HepG2 (cell line): Measurements from ENCODE around the gene TUBB. TPM values are rescaled to one million over a fixed set of nuclear protein-coding genes. Genes with fewer than 3 reads are reported as not detected.

Experiments
- ADNP ChIP-seq: sonication (generic); formaldehyde crosslinking; IDR thresholded peaks from 2 replicates; pipeline ENCODE4 v1.4.0; 2020; ENCODE audit warnings: missing genetic modification reagents
- AHDC1 ChIP-seq: sonication (generic); formaldehyde crosslinking; IDR thresholded peaks from 2 replicates; pipeline ENCODE4 v1.5.1; 2020; ENCODE audit warnings: mild to moderate bottlenecking, missing genetic modification reagents, borderline replicate concordance
- CBX1 ChIP-seq: IDR thresholded peaks from one replicate; pipeline ENCODE4 v1.6.1; 2016; ENCODE audit warnings: antibody characterized with exemption, low read depth
- E2F1 ChIP-seq: sonication (generic); formaldehyde crosslinking; IDR thresholded peaks from 2 replicates; pipeline ENCODE4 v1.5.0; 2020; ENCODE audit warnings: missing genetic modification reagents
- PATZ1 ChIP-seq: sonication (generic); formaldehyde crosslinking; IDR thresholded peaks from 2 replicates; pipeline ENCODE4 v1.4.0; 2020; ENCODE audit warnings: missing genetic modification reagents
- SNAI1 ChIP-seq: sonication (generic); formaldehyde crosslinking; IDR thresholded peaks from 2 replicates; pipeline ENCODE4 v1.5.0; 2020; ENCODE audit warnings: mild to moderate bottlenecking, missing genetic modification reagents, borderline replicate concordance
- ZFP62 ChIP-seq: sonication (generic); formaldehyde crosslinking; IDR thresholded peaks from 2 replicates; pipeline ENCODE4 v1.4.0; 2020; ENCODE audit warnings: missing genetic modification reagents
- ZNF432 ChIP-seq: sonication (generic); formaldehyde crosslinking; IDR thresholded peaks from 2 replicates; pipeline ENCODE4 v1.5.0; 2020; ENCODE audit warnings: missing genetic modification reagents, mild to moderate bottlenecking, borderline replicate concordance
- ZNF720 ChIP-seq: sonication (generic); formaldehyde crosslinking; IDR thresholded peaks from 2 replicates; pipeline ENCODE4 v1.4.0; 2020; ENCODE audit warnings: missing genetic modification reagents
- polyA plus RNA-seq, 8 experiments: library from polyadenylated mRNA; depleted of rRNA in 3 of 8; stranded (reverse) in 7 of 8; unstranded in 1 of 8; fragments of >200 nt; fragmentation: Illumina TruSeq in 4 of 8; extraction: Trizol in 4 of 8; gene quantifications; 2 replicates each; pipeline versions ENCODE4 v1.2.1 to v1.2.3, GENCODE V29; 2011 to 2016; ENCODE audit warnings: low read depth in 4 of 8, missing spikeins in 1 of 8, mixed read lengths in 1 of 8; ENCODE audit not compliant: insufficient read depth in 1 of 8
- total RNA-seq, 5 experiments: library from RNA; depleted of rRNA; stranded (reverse); fragments of >200 nt; fragmentation: Illumina TruSeq; extraction: Trizol; gene quantifications; 2 replicates each; pipeline ENCODE4 v1.2.3, GENCODE V29; 2016; ENCODE audit warnings: low read depth in 1 of 5
- TF ChIP-seq, protein P1 (sequence below): sonication (generic); formaldehyde crosslinking; IDR thresholded peaks from 2 replicates; pipeline ENCODE4 v1.8.0; 2022; ENCODE audit warnings: low read depth, missing genetic modification reagents

The TUBB gene
- total and polyA plus RNA-seq, 2 of the 13 experiments (the other 11 are each of a cell fraction or from before 2014, with no cell fraction given), result 911 to 1,163 TPM

DNA sequence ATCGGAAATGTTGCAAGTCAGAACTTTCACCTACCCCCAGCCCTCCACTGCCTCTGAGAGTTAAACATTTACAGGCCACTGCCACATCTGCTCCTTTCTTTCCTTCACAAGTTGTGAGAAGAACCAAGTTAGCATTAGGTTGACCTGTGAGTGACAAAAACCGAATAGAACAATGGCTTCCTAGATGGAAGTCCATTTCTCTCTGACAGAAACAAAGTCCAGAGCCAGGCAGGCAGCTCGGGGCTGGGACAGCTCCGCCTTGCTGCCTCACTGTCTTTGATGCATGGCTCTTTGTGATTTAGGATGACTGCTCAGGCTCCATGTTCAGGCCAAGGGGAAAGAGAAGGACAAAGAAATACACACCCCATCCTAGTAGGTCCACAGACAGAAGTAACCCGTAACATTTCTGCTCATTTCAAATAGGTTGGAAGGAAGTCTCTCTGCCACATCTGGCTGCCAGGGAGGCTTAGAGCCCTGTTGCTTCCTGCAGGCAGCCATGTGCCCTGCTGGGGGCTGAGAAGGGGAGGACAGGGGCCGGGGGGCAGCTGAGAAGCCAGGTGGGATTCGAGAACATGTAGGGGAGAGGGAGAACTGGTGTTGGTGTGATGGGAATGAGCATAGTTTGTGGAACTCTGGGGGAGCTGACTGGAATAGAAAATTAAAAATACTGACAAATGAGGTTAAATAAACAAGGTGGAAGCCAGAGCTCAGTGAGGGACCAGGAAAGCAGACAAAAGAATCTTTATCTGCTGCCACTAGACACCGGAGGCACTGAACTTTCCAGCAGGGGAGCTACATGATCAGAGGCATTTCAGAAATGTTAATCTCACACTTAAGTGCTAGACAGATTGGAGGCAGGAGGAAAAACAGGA lies 43.7 kb downstream of the TUBB start (continued):
- TF ChIP-seq AHDC1 (CRISPR knock-in tag), result peak; percentile 94
- TF ChIP-seq, protein P1, sequence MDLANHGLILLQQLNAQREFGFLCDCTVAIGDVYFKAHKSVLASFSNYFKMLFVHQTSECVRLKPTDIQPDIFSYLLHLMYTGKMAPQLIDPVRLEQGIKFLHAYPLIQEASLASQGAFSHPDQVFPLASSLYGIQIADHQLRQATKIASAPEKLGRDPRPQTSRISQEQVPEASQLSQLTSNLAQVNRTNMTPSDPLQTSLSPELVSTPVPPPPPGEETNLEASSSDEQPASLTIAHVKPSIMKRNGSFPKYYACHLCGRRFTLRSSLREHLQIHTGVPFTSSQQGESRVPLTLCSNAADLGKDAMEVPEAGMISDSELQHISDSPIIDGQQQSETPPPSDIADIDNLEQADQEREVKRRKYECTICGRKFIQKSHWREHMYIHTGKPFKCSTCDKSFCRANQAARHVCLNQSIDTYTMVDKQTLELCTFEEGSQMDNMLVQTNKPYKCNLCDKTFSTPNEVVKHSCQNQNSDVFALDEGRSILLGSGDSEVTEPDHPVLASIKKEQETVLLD (CRISPR knock-in tag), result no peak
- no peak for TF ChIP-seq ZNF432
- peak; percentile 44; the same call in 1 of the 2 replicates for TF ChIP-seq SNAI1 (CRISPR knock-in tag)
- no peak for TF ChIP-seq ZFP62 (CRISPR knock-in tag)
- no peak for TF ChIP-seq E2F1 (CRISPR knock-in tag)
- TF ChIP-seq CBX1, result peak; percentile 33
- TF ChIP-seq ADNP (CRISPR knock-in tag), result no peak
- no peak for TF ChIP-seq ZNF720 (CRISPR knock-in tag)
- TF ChIP-seq PATZ1, result peak; percentile 89
